ENCODE measurements around the gene RNF5.

RNF5 gene

DNA sequence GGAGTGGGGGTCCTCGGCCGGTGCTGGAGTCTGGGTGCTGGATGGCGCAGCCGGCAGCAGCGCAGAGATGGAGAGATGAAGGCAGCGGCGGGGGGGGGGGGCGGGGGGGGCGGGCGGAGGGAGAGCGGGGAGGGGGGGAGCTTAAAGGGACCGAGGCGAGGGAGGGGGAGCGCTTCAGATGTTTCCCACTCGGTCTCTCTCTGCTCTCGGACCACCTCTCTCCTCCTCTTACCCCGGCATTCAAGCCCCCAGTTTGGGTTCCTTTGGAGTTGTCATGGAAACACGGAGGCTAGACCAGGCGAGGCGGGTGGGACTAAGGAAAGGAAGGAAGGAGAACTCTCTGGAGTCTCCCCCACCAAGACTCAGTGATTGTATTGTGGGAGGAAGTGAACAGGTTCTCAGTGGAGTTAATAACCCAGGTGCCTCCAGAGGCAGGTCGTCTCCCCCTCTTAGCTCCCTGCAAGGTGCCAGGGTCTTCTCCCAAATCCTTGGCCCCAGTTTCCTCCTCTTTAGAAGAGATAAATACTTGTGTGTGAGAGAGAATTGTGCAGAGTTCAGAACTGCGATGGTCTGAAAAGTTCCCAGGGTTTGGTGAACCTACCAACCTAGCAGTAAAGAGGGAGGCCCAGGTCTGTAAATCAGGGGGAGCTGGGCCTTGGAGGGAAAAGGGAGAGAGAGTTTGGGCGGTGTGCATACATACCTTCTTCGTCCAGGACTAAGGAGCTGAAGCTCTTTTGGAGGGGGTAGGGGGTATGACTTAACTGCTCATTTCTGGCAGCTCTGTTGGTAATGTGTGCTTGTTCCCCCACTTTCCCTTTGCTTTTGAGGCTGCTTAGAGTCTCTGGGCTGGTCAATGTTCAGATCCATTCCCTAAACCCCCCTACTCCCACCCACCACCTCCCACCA is 26.1 kb upstream of the RNF5 start, which contains the start of gene PRRT1:
Gene PRRT1, minus strand, starts transcription at position 77 of the 906 bp plus-strand sequence. CDS start 112 bp downstream, outside the sequence.
- no peak for DNase-seq (ENCODE audit: low read depth)

DNA sequence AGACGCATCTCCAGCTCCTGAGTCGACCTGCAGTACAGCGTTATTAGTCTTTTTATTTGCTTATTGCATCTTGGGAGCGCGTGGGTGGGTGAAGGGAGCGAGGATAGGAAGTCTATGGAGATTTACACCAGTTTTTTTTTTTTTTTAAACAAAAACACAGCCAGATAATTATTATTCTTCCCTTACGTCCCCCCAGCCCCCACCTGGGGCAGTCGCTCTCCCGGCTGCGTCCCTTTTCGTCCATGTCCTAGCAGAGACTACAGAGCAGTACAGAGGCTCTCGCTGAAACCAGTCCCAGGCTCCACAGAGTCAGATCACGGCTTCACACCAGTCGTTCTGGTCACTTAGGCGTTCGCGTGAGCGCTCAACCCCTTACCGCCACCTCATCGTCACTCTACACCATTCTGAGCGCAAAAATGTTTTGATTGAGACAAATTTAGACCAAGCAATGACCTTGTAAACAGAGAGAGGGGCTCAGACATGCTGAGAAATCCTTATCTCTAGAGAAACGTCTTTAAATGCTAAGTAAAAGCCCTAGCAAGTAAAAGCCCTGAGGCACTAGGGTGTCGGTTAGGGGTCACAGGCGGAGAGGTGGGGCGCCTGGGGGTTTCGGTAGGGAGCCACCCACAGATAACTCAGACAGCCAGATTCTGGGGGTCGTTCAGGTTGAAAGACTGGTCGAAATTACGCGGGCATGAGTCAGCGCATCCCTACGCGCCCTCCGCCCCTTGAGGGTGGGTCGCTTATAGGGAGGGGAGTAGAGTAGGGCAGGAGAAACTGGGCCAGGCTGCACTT is 25.2 kb upstream of the RNF5 start:
- DNase-seq (ENCODE audit: low read depth), result no peak

GRCh38 chr6:32153564-32154513 is 24.4 kb upstream of the RNF5 start, which contains the start of gene PPT2:
Gene PPT2, plus strand, starts transcription at chr6:32154141. Its CDS starts 454 bp downstream, at chr6:32154595.
- peak; percentile 84 for DNase-seq (ENCODE audit: low read depth)

DNA sequence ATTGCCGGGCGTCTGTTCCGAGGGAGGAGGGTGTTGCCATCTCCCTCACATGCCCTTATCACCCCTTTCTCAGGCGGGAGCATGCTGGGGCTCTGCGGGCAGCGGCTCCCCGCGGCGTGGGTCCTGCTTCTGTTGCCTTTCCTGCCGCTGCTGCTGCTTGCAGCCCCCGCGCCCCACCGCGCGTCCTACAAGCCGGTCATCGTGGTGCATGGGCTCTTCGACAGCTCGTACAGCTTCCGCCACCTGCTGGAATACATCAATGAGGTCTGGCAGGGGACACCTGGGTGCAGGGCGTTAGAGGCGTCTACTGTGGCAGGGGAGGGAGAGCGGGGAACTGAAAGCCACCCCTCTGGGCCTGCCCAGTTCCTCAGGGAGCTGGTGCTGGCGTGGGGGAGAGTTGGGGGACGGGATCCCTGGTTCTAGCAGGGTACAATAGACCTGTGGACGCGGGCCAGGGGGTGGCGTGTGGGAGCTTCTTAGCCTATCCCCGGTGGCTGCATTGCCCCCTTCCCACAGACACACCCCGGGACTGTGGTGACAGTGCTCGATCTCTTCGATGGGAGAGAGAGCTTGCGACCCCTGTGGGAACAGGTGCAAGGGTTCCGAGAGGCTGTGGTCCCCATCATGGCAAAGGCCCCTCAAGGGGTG is 23.6 kb upstream of the RNF5 start:
- no peak for DNase-seq (ENCODE audit: low read depth)

- no peak for DNase-seq (ENCODE audit: low read depth)
These were observed 21.3 kb upstream of the RNF5 start for GRCh38 chr6:32156891-32157290.

GRCh38 chr6:32158052-32158451 is 20.2 kb upstream of the RNF5 start:
- DNase-seq (ENCODE audit: low read depth), result no peak

GRCh38 chr6:32163559-32164258 is 14.5 kb upstream of the RNF5 start:
- no peak for DNase-seq (ENCODE audit: low read depth)

DNA sequence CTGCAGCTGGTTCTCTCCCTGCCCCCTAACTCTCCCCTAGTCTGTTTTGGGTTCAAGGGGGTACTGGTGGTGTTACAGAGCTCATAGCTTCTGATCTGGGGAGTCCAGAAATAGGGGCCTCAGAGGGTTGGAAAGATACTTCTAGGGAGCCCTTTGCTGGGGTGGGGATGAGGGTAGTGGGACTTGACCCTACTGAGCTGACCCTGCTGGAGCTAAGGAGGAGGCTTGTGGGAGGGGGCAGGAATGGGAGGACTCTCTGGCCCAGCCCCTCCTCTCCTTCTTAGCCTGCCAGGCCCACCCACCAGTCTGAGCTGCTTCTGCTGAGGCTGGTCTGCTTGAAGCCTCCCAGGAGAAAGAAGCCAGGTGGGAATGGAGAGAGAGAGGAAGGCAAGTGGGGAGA is 13.9 kb upstream of the RNF5 start, which contains the start of gene EGFL8:
Gene EGFL8, plus strand, starts transcription at position 301 of the 400 bp plus-strand sequence. CDS start 1,571 bp downstream, outside the sequence.
- DNase-seq (ENCODE audit: low read depth), result no peak

DNA sequence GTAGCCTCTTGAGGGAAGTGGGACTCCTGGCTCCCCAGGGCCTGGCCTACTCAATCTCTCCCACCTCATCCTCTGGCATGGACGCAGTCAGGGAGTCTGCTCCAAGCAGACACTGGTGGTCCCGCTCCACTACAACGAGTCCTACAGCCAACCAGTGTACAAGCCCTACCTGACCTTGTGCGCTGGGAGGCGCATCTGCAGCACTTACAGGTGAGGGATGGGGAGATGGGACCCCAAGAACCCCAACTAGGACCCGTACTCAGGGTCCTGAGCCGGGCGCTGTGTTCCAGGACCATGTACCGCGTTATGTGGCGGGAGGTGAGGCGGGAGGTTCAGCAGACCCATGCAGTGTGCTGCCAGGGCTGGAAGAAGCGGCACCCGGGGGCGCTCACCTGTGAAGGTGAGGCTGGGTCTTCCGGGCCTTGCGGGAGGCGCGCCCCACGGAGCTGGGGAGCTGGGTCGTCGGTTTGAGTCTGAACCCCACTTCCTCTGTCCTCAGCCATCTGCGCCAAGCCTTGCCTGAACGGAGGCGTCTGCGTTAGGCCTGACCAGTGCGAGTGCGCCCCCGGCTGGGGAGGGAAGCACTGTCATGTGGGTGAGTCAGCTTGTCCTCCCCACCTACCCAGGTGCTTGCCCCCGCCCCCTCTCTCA is 11.7 kb upstream of the RNF5 start:
- DNase-seq (ENCODE audit: low read depth), result no peak

GRCh38 chr6:32167154-32167760 is 10.9 kb upstream of the RNF5 start:
- no peak for DNase-seq (ENCODE audit: low read depth)

DNA sequence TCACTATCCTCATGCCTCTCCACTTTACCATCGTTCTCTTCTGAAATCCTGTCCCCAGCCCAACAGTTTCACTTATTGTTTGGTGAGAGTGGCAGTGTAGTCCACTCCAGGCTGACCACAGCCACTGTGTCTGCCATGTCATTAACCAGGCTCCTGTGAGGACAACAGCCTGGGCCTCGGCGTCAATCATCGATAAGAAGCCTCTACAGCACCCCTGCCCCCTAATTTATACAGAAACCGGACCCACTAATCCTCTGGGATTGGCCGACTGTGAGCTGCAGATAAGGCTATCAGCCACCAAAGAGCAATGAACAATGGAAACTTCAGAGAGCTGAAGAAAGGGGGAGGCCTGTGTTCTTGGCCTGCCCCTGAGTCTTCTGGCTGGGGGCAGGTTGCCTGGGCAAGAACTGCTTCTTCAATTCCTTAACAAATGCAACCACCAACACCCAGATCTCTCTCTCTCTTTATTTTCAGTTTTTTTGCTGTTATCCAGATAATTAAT is 10.4 kb upstream of the RNF5 start:
- no peak for DNase-seq (ENCODE audit: low read depth)

DNA sequence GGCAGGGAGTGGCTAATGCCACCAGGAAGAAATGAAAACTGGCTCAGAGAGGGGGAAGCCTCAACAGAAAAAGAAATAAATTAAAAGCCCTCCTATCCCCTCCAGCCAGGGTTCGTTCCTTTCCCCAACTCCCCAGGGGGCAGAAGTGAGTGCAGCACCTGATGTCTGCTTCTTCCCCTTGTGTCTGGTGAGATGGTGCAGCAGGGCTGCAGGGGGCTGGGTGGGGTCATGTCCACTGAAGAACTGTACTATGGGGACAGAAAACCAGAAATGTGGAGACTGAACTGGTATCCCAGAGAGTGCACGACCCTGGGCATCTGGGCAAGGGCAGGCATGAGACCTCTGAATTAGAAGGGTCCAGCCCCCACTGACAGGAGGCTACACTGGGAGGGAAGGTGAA is 9.9 kb upstream of the RNF5 start:
- no peak for DNase-seq (ENCODE audit: low read depth)

- no peak for DNase-seq (ENCODE audit: low read depth)
These were observed 9.2 kb upstream of the RNF5 start for GRCh38 chr6:32168807-32169591.

DNA sequence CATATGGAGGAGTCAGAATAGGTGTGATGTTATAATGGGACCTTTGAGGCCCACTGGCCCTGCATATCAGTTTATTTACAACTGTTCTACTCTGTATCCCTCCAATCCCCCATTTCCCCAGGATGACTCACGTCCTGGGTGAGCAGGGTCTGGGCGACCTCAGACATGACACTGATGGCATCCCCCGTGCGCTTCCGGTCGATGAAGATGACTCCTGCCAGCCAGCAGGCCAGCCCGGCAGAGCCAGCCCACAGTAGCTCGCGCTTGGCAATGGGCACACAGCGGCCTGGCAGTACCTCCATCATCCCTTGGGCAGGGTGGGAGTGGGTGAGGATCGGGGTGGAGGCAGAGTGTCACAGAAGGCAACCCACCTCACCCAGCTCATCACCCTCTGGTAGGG is 7.9 kb upstream of the RNF5 start:
- DNase-seq (ENCODE audit: low read depth), result no peak

DNA sequence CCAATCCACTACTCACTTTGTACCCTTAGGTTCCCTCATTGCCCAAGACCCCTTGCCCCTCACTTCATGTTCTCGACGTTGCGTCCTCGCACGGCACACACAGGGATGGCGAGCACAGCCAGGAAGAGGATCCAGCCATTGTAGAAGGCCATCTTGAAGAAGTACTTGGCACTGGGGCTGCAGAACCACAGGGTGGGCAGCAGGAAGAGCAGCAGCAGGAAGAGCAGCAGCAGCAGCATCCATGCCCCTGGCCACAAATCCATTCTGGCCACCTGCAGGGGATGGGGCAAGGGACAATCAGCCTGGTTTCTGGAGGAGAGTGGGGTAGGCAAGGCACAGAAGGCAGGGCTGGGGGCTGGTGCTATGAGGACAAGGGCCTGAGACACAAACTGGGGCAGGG is 7.0 kb upstream of the RNF5 start:
- DNase-seq (ENCODE audit: low read depth), result no peak

DNA sequence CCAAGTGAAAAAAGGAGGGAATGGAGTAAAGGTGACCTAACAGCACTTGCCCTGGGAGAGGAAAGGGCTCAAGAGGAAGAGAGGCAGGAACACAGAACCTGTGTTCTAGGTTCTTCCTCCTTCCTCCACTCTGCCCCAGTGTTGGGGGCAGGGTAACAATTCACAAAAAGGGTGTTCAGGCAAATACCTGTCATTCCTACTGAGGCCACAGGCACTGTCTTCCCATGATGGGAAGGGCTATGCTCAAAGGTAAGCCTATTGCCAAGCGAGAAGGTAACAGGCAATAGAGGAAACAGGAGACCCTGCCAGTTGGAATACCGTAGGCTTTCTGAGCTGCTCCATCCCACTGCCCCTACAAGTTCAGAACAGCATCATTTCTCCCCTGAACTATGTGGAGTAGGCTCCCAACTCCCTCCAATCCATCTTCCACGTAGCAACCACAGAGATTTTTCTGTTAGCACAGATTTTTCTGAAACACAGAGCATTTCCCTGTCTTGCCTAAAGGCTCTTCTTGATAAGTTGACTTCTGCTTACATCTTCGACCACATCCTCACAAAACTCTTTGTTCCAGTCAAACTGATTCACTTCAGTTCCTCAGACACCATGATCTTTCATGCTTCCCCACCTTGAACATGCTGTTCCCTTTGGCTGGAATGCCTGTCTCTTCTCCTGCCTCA is 5.0 kb upstream of the RNF5 start:
- no peak for DNase-seq (ENCODE audit: low read depth)

- DNase-seq (ENCODE audit: low read depth), result no peak
These were observed 3.8 kb upstream of the RNF5 start for GRCh38 chr6:32174416-32174815.

GRCh38 chr6:32175322-32175710 is 2.9 kb upstream of the RNF5 start:
- DNase-seq (ENCODE audit: low read depth), result no peak
